Astrocyte (in vitro differentiated cells and primary cell): Measurements from ENCODE around the gene CELF2. TPM values are rescaled to one million over a fixed set of nuclear protein-coding genes. Genes with fewer than 3 reads are reported as not detected.
A peak's percentile ranks its signal among the peaks of the same experiment; 100 is the strongest.

Source experiments
- DNase-seq: peaks from one replicate; pipeline ENCODE4 v3.0.0-alpha.2; 2010; ENCODE audit warnings: low read depth
- FAIRE-seq: peaks from 2 replicates; lab custom pipeline; 2011; peaks lifted over from hg19 to GRCh38; lab: Jason Lieb, UNC
- H2AFZ ChIP-seq: 2 replicates; pipeline ENCODE4 v1.6.0; 2012; ENCODE audit warnings: low read depth, low read length, inconsistent platforms
- H3K27ac ChIP-seq: 2 replicates; pipeline ENCODE4 v1.5.1; 2011; ENCODE audit warnings: low read depth, low read length, inconsistent platforms
- H3K27me3 ChIP-seq: 2 replicates; pipeline ENCODE4 v1.6.0; 2011; ENCODE audit warnings: low read length, inconsistent platforms; ENCODE audit not compliant: insufficient read depth
- H3K36me3 ChIP-seq: 2 replicates; pipeline ENCODE4 v1.5.1; 2011; ENCODE audit warnings: low read length, inconsistent platforms; ENCODE audit not compliant: insufficient read depth
- H3K4me1 ChIP-seq: 2 replicates; pipeline ENCODE4 v1.5.1; 2011; ENCODE audit warnings: low read length, inconsistent platforms; ENCODE audit not compliant: insufficient read depth
- H3K4me2 ChIP-seq: 2 replicates; pipeline ENCODE4 v1.6.0; 2012; ENCODE audit warnings: low read length, inconsistent platforms
- H3K4me3 ChIP-seq: 2 replicates; pipeline ENCODE4 v1.5.1; 2011; ENCODE audit warnings: low read depth, mild to moderate bottlenecking, low read length, inconsistent platforms; ENCODE audit not compliant: insufficient read depth
- H3K79me2 ChIP-seq: 2 replicates; pipeline ENCODE4 v1.6.0; 2012; ENCODE audit warnings: mild to moderate bottlenecking, low read length, inconsistent platforms; ENCODE audit not compliant: insufficient read depth
- H3K9ac ChIP-seq: 2 replicates; pipeline ENCODE4 v1.6.0; 2012; ENCODE audit warnings: mild to moderate bottlenecking, low read length, inconsistent platforms
- H3K9me3 ChIP-seq: 2 replicates; pipeline ENCODE4 v1.5.1; 2012; ENCODE audit warnings: low read depth, mild to moderate bottlenecking, low read length, inconsistent platforms; ENCODE audit not compliant: insufficient read depth
- H4K20me1 ChIP-seq: 2 replicates; pipeline ENCODE4 v1.6.0; 2012; ENCODE audit warnings: low read length, inconsistent platforms; ENCODE audit not compliant: insufficient read depth
- H3K27ac Mint-ChIP-seq: one replicate; pipeline ENCODE4 v1.8.0; 2021; ENCODE audit warnings: mild to moderate bottlenecking, mixed read lengths; ENCODE audit not compliant: unreplicated experiment
- H3K27me3 Mint-ChIP-seq: one replicate; pipeline ENCODE4 v1.8.0; 2021; ENCODE audit warnings: low read depth, mixed read lengths; ENCODE audit not compliant: unreplicated experiment
- H3K36me3 Mint-ChIP-seq: one replicate; pipeline ENCODE4 v1.8.0; 2021; ENCODE audit warnings: low read depth, mixed read lengths; ENCODE audit not compliant: unreplicated experiment
- H3K4me1 Mint-ChIP-seq: one replicate; pipeline ENCODE4 v1.8.0; 2021; ENCODE audit warnings: low read depth, mixed read lengths; ENCODE audit not compliant: unreplicated experiment
- H3K4me3 Mint-ChIP-seq: one replicate; pipeline ENCODE4 v1.8.0; 2021; ENCODE audit warnings: mild to moderate bottlenecking, moderate library complexity, mixed read lengths; ENCODE audit not compliant: unreplicated experiment
- H3K9me3 Mint-ChIP-seq: one replicate; pipeline ENCODE4 v1.8.0; 2021; ENCODE audit warnings: mild to moderate bottlenecking, mixed read lengths; ENCODE audit not compliant: unreplicated experiment
- CTCF ChIP-seq: IDR thresholded peaks from 2 replicates; pipeline ENCODE4 v1.5.1; 2011; ENCODE audit warnings: low read depth, mild to moderate bottlenecking, inconsistent platforms, low read length, moderate library complexity; ENCODE audit not compliant: insufficient read depth
- EZH2 ChIP-seq: IDR thresholded peaks from 2 replicates; pipeline ENCODE4 v1.6.1; 2012; ENCODE audit warnings: mild to moderate bottlenecking, low read length, inconsistent platforms; ENCODE audit not compliant: insufficient read depth
- total RNA-seq: library from RNA; stranded (reverse); gene quantifications from 2 replicates; pipeline ENCODE4 v1.2.1, GENCODE V29; 2021

The CELF2 gene
- total RNA-seq, 1 donor from 2014 or later = 76.1 TPM

- Mint-ChIP-seq H3K9me3 (no peaks in the 10 kb centered on the region), H3K4me3 (no peak overlapping the region), H3K27ac (no peak overlapping the region), H3K27me3 (no peaks in the 10 kb centered on the region), H3K36me3 (peaks cover 24% of the 10 kb centered on the region), H3K4me1 (no peaks in the 10 kb centered on the region)
- peaks cover 9% of the 10 kb centered on the region for H3K9me3 ChIP-seq
- no peak overlapping the region for H2AFZ ChIP-seq
- H3K79me2 ChIP-seq = no peaks in the 10 kb centered on the region
- no peaks in the 10 kb centered on the region for H3K4me1 ChIP-seq
- TF ChIP-seq EZH2 (no peak), CTCF (no peak)
- DNase-seq (no peak), FAIRE-seq (no peak)
- H3K27ac ChIP-seq = no peak overlapping the region
- H3K36me3 ChIP-seq = no peaks in the 10 kb centered on the region
- H3K4me3 ChIP-seq = no peak overlapping the region
- H3K9ac ChIP-seq = no peak overlapping the region
- no peak overlapping the region for H3K4me2 ChIP-seq
- no peaks in the 10 kb centered on the region for H4K20me1 ChIP-seq
- no peaks in the 10 kb centered on the region for H3K27me3 ChIP-seq
These were observed 265.0 kb downstream of the CELF2 start for GRCh38 chr10:11282661-11283060.

GRCh38 chr10:11284291-11285085 is 266.8 kb downstream of the CELF2 start:
- TF ChIP-seq EZH2 = no peak
- no peak for TF ChIP-seq CTCF
- H3K4me1 ChIP-seq = no peaks in the 10 kb centered on the region
- H3K79me2 ChIP-seq = no peaks in the 10 kb centered on the region
- Mint-ChIP-seq H3K4me1 (no peaks in the 10 kb centered on the region), H3K27me3 (no peaks in the 10 kb centered on the region), H3K4me3 (no peak overlapping the region), H3K36me3 (peaks cover 22% of the 10 kb centered on the region), H3K9me3 (no peaks in the 10 kb centered on the region), H3K27ac (no peak overlapping the region)
- no peak overlapping the region for H3K4me2 ChIP-seq
- DNase-seq (no peak), FAIRE-seq (peak; percentile 56)
- no peak overlapping the region for H3K9ac ChIP-seq
- peaks cover 9% of the 10 kb centered on the region for H3K9me3 ChIP-seq
- no peak overlapping the region for H2AFZ ChIP-seq
- no peak overlapping the region for H3K27ac ChIP-seq
- H4K20me1 ChIP-seq = no peaks in the 10 kb centered on the region
- no peaks in the 10 kb centered on the region for H3K27me3 ChIP-seq
- H3K36me3 ChIP-seq = no peaks in the 10 kb centered on the region
- no peak overlapping the region for H3K4me3 ChIP-seq

GRCh38 chr10:11285171-11285570 is 267.5 kb downstream of the CELF2 start:
- Histone ChIP-seq H3K4me2 (no peak overlapping the region), H3K27ac (no peak overlapping the region), H3K36me3 (no peaks in the 10 kb centered on the region), H3K9me3 (peaks cover 9% of the 10 kb centered on the region), H3K79me2 (no peaks in the 10 kb centered on the region), H3K4me1 (no peaks in the 10 kb centered on the region), H3K9ac (no peak overlapping the region), H4K20me1 (no peaks in the 10 kb centered on the region), H3K27me3 (no peaks in the 10 kb centered on the region), H3K4me3 (no peak overlapping the region), H2AFZ (no peak overlapping the region)
- Mint-ChIP-seq H3K9me3 (no peaks in the 10 kb centered on the region), H3K4me1 (no peaks in the 10 kb centered on the region), H3K27me3 (no peaks in the 10 kb centered on the region), H3K4me3 (no peak overlapping the region), H3K27ac (no peak overlapping the region), H3K36me3 (peaks cover 23% of the 10 kb centered on the region)
- no peak for TF ChIP-seq CTCF
- no peak for TF ChIP-seq EZH2
- no peak for FAIRE-seq
- DNase-seq = no peak
